ENCODE data around the gene PPM1M. TPM values are rescaled to one million over a fixed set of nuclear protein-coding genes. Genes with fewer than 3 reads are reported as not detected.

The PPM1M gene
- total RNA-seq, 1 experiment from 2014 or later = 8.5 TPM

GRCh38 chr3:52248165-52248541, 2.6 kb downstream of the PPM1M start:
- Histone ChIP-seq H3K36me3 (ENCODE audit: low read depth, low read length) (peaks cover 5% of the 10 kb centered on the region), H4K20me1 (ENCODE audit: low read length) (no peaks in the 10 kb centered on the region), H3K9me2 (replicated peaks; ENCODE audit: low read length) (no peaks in the 10 kb centered on the region), H3K4me2 (ENCODE audit: low read length) (no peak overlapping the region), H3K27ac (ENCODE audit: low read length) (no peak overlapping the region), H3K9ac (ENCODE audit: low read length) (no peak overlapping the region), H2AFZ (ENCODE audit: low read length) (no peak overlapping the region), H3K79me2 (ENCODE audit: low read length) (no peaks in the 10 kb centered on the region), H3K4me1 (ENCODE audit: insufficient read depth, low read length) (peaks cover 31% of the 10 kb centered on the region), H3K27me3 (ENCODE audit: low read length) (no peaks in the 10 kb centered on the region), H3K9me3 (ENCODE audit: low read length) (no peaks in the 10 kb centered on the region), H3F3A (ENCODE audit: low read length, unreplicated experiment) (peaks cover 4% of the 10 kb centered on the region), H3K4me3 (ENCODE audit: low read length) (no peak overlapping the region)
- no TSS peak for BruUV-seq (replicated peaks)
- ATAC-seq = no peak
- DNase-seq = no peak
- TF ChIP-seq EZH2phosphoT487 (IDR thresholded peaks at IDR 0.05; ENCODE audit: borderline replicate concordance, low read length) = no peak
- intact Hi-C loops (cut with micrococcal nuclease) = no loop called here
- POLR2A ChIA-PET (ENCODE audit: unreplicated experiment) = interaction anchor here (0.6 kb wide), 1 partner anchor 28 kb away, joined by 16 read pairs; no protein-coding TSS in a partner anchor
- CTCF ChIA-PET = interaction anchor here (0.8 kb wide), 1 partner anchor 28 kb away, joined by 3 read pairs; no protein-coding TSS in a partner anchor

GRCh38 chr3:52248816-52249547, 3.4 kb downstream of the PPM1M start:
- intact Hi-C loops (cut with micrococcal nuclease) = no loop called here
- H3K79me2 ChIP-seq (ENCODE audit: low read length) = no peaks in the 10 kb centered on the region
- no peak overlapping the region for H2AFZ ChIP-seq (ENCODE audit: low read length)
- ChIA-PET CTCF (interaction anchor here (0.8 kb wide), 1 partner anchor 29 kb away, joined by 3 read pairs; no protein-coding TSS in a partner anchor), POLR2A (ENCODE audit: unreplicated experiment) (interaction anchor here (0.6 kb wide), 1 partner anchor 28 kb away, joined by 16 read pairs; no protein-coding TSS in a partner anchor)
- no peaks in the 10 kb centered on the region for H3K27me3 ChIP-seq (ENCODE audit: low read length)
- no peaks in the 10 kb centered on the region for H3K9me2 ChIP-seq (replicated peaks; ENCODE audit: low read length)
- H3K36me3 ChIP-seq (ENCODE audit: low read depth, low read length) = peaks cover 13% of the 10 kb centered on the region
- H3K9me3 ChIP-seq (ENCODE audit: low read length) = no peaks in the 10 kb centered on the region
- DNase-seq (no peak), ATAC-seq (no peak)
- H3K4me1 ChIP-seq (ENCODE audit: insufficient read depth, low read length) = peaks cover 25% of the 10 kb centered on the region
- peaks cover 4% of the 10 kb centered on the region for H3F3A ChIP-seq (ENCODE audit: low read length, unreplicated experiment)
- H3K4me3 ChIP-seq (ENCODE audit: low read length) = no peak overlapping the region
- TF ChIP-seq CTCF (conservative IDR thresholded peaks at IDR 0.05; ENCODE audit: low read depth, low read length) (no peak), EZH2phosphoT487 (IDR thresholded peaks at IDR 0.05; ENCODE audit: borderline replicate concordance, low read length) (no peak), EZH2 (IDR thresholded peaks at IDR 0.05; ENCODE audit: low read length, unreplicated experiment) (no peak)
- no TSS peak for BruUV-seq (replicated peaks)
- no peak overlapping the region for H3K27ac ChIP-seq (ENCODE audit: low read length)
- no peaks in the 10 kb centered on the region for H4K20me1 ChIP-seq (ENCODE audit: low read length)
- no peak overlapping the region for H3K9ac ChIP-seq (ENCODE audit: low read length)
- no peak overlapping the region for H3K4me2 ChIP-seq (ENCODE audit: low read length)

GRCh38 chr3:52249683-52250082, 4.1 kb downstream of the PPM1M start:
- ATAC-seq = peak; percentile 1; the same call in 1 of the 2 replicates
- no TSS peak for BruUV-seq (replicated peaks)
- CTCF ChIA-PET = no interaction called here
- Histone ChIP-seq H3K9ac (ENCODE audit: low read length) (no peak overlapping the region), H3F3A (ENCODE audit: low read length, unreplicated experiment) (peaks cover 6% of the 10 kb centered on the region), H3K79me2 (ENCODE audit: low read length) (no peaks in the 10 kb centered on the region), H3K4me3 (ENCODE audit: low read length) (no peak overlapping the region), H3K27ac (ENCODE audit: low read length) (no peak overlapping the region), H3K9me3 (ENCODE audit: low read length) (no peaks in the 10 kb centered on the region), H3K36me3 (ENCODE audit: low read depth, low read length) (peaks cover 20% of the 10 kb centered on the region), H2AFZ (ENCODE audit: low read length) (no peak overlapping the region), H4K20me1 (ENCODE audit: low read length) (no peaks in the 10 kb centered on the region), H3K4me1 (ENCODE audit: insufficient read depth, low read length) (peaks cover 18% of the 10 kb centered on the region), H3K4me2 (ENCODE audit: low read length) (no peak overlapping the region), H3K9me2 (replicated peaks; ENCODE audit: low read length) (no peaks in the 10 kb centered on the region), H3K27me3 (ENCODE audit: low read length) (no peaks in the 10 kb centered on the region)
- POLR2A ChIA-PET (ENCODE audit: unreplicated experiment) = interaction anchor here (0.6 kb wide), 1 partner anchor 85 kb away, joined by 5 read pairs; no protein-coding TSS in a partner anchor
- TF ChIP-seq EZH2 (IDR thresholded peaks at IDR 0.05; ENCODE audit: low read length, unreplicated experiment) = no peak
- TF ChIP-seq CTCF (conservative IDR thresholded peaks at IDR 0.05; ENCODE audit: low read depth, low read length) = no peak
- no peak for TF ChIP-seq EZH2phosphoT487 (IDR thresholded peaks at IDR 0.05; ENCODE audit: borderline replicate concordance, low read length)
- intact Hi-C loops (cut with micrococcal nuclease) = no loop called here
- DNase-seq = no peak
